Activated CD8-positive, alpha-beta memory T cell treated with anti-CD3 and anti-CD28 coated beads, Interleukin-2, amount 50 U/mL, for 24 hours (primary cell): ENCODE measurements around the gene MUC2.

Source experiments
- DNase-seq: peaks from one replicate; pipeline ENCODE4 v3.0.0-alpha.2; 2020; ENCODE audit errors: extremely low read depth

The MUC2 gene

DNA sequence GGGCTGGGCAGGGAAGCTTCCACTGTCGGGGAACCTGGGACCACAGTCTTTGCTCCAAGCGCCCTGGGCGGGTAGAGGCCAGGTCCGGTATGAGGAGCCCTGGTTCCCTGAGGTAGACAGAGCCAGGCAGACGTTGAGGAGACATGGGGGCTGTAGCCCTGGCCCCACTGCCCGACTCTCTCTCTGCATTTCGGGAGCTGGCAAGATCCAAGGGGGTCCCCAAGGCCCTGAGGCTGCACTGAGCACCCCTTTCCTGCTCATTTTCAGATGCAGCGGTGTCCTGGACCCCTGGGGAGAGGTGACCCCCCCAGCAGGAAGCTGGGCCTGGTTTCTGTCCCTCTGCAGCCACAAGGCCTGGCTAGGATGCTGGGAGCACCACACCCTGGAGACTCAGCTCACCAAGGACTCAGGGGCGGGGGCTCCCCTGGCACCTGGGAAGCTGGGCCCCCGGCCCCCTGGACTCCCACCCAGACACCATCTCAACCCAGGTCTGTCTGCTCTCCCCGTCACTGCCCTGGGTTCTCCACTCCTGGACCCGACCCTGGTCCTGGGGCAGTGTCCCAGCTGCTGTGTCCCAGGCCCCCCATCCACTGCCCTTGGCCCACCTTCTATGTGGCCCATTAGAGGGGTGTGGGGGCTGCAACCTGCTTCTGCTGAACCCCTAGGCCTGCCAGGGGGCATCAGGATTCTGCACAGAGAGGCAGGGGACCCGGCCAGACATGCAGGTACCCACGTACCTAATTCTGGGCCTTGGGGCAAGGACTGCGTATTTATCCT, 23.1 kb upstream of the MUC2 start:
- no peak for DNase-seq

DNA sequence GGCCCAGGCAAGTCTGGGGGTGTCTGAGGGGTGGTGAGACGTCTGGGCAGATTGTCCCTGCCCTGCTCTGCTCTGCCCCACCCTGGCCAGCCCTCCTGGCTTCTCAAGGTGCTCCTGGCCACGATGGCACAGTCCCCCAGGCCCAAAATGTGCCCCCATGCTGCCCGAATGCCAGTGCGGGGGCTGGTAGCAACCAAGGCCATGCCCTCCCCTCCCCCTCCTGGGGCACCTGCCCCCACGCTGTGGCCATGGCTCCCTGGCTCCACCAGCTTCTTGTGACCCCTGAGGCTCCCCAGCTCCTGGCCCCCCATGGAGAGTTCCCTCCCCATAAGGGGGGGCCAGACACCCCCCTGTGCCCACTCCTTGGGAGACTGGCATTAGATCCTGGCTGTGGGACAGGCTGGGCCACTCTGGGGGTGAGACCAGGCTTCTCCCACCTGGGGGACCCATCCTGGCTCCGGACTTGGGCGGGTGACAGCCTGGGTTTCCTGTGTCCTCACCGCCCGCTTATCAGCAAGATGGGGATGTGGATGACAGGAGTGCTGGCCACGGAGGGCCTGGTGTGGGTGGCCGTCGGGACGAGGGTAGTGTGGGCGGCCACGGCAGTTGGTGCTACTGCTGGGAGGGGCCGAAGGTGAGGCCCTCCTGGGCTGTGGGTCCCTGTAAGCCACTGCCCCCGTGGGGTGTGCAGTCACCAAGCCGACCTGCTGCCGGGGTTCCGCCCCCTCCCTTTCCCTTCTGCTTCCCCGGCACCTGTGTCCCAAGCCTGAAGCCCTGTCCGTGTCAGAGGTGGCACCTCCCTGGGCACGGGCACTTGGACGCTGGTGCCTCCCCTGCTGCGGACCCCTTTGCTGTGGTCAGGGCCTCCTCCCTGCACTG, 22.3 kb upstream of the MUC2 start:
- no peak for DNase-seq

DNA sequence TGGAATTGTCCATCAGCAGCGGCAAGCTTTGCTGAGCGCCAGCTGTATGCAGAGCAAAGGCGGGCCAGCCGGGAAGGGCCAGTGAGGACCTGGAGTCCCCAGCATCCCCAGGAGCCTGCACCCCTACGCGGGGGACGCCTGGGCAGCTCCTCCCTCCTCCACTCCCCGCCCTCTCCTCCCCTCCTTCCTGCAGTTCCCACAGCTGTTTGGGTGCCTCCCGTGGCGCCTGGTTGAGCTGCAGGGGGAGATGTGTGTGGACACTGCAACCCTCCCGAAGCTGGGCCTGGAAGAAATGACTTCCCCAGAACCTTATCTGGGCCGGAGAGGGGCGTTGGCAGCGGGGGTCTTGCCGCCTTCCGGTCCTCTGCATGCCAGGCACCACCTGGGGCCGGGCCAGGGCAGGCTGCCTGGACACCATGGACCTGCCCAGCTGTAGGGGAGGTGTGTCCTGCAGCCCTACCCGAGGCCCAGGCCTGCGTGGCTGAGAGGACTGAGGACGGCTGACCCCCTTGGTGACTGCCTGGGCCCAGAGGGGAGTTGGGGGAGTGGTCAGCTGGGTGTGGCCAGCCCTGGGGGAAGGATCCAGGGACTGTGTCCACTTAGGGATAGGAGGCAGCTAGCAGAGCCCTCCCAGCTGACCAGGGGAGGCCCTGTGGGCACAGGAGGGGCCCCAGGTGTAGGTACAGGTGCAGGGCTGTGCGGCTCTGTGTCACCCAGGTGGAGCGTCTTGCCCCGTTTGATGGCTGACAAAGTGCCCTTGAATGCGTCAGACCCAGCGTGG, 21.4 kb upstream of the MUC2 start:
- DNase-seq = no peak

DNA sequence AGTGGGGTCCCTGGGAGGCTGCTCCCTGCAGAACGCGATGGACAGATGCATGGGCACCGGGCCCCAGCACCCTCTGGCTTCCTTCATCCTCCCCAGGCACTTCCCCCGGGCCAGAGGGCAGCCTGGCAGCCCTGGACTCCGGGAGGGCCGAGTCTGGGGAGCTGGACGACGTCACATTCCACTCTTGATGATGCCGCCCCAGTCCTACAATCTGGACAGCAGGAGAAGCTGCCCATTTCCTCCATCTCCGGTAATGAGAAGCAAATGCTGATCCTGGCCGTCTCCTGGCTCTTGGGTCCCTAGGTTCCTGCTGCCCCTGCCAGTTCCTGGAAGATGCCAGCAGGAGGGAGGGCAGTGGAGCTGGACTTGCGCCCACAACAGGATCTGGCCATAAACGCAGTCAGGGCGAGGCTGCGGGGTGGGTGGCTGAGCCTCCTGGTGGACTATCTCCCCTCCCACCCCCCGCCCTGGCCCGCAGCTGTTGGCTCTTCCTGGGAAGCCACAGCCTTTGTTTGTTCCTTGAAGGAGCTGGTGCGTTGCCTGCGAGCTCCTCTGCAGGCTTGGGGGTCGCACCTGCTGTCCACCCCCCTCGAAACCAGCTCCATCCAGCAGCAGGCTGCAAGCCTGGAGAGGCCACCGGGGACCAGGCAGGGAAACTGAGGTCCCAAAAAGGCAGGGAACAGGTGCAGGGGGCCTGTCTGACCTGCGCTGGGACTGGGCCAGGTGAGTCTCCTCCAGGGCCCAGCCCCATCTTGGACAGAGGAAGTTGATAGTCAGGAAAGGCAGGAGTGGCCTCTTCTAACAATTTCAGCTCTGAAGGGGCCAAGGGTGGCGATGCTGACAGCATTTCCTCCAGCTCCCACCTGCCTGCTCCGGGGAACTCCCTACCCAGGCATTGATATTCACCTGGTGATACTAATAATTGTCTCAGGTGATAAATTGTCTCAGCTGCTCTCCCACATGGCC, 20.2 kb upstream of the MUC2 start:
- no peak for DNase-seq

DNA sequence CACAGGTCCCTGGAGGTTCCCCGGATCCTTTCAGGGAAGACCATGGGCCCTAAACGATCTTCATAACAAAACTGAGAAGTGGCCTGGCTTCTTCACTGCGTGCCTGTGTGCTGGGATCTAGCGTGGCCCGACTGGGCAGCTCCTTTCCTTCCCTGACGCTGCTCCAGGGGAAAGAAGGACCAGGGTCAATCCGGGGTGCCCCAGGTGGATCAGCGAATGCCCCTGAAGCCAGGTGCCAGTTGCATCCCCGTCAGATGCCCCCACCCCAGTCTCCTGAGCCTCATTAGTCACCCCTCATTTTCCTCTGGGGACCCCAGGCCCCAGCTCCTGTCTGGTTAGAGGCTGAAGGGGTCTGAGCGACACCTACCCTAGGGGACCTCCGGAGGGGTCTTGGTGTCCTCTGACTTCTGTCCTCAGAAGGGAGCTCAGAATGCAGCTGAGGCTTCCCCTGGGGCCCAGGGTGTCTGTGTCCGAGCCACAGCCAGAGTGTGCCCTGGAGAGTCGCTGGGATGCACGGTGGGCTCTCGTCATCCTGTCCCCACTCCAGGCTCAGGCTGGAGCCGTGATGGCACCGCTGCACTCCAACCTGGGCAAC, 19.5 kb upstream of the MUC2 start:
- DNase-seq = no peak

DNA sequence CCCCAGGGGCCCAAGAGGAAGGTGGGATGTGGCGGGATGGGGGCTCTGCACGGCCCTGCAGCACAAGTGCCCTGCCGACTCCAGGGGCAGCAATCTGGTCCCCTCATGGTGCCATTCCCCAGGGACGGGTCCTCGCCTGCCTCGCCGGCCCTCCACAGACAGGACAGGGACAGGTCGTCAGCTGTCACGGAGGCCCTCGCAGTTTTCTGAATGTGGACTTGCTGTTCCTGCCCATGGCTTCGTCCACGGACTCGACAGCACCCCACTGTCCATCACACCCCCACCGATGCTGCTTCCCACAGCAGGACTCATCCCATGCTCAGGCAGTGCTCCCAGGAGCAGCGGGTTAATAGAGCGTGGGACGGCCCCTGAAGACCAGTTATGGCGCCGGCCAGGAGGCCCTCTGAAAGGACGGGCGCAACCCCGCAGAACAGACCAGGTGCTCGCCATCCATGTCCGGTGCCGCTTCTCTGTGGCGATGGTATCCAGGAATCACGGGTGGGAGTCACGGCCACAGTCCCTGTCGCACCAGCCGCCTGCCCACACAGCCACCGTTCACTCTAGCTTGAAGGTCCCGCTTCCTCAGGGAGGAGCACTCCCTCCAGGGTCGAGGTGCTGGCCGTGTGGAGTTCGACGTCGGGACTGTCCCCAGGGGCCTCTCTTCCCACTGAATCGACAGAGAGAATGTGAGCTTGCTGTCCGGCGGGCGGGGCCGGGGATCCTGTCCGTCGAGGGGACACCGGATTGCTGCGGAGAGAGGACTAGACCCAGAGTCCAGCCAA, 18.5 kb upstream of the MUC2 start:
- no peak for DNase-seq

DNA sequence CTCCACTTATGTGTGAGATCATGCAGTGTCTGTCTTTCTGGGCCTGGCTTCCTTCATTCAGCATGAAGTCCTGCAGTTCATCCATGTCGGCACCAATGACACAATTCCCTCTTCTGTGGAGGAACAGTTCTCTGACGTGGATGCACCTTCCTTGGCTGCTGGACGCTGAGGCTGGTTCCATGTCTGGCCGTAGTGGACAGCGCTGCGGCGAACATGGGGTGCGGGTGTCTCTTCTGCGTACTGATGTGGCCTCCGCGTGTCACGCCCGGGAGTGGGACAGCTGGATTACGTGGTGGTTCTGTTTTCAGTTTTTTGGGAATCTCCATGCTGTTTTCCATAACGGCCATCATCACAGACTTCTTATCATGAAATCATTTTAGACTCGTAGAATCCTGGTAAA, 16.9 kb upstream of the MUC2 start:
- no peak for DNase-seq

DNA sequence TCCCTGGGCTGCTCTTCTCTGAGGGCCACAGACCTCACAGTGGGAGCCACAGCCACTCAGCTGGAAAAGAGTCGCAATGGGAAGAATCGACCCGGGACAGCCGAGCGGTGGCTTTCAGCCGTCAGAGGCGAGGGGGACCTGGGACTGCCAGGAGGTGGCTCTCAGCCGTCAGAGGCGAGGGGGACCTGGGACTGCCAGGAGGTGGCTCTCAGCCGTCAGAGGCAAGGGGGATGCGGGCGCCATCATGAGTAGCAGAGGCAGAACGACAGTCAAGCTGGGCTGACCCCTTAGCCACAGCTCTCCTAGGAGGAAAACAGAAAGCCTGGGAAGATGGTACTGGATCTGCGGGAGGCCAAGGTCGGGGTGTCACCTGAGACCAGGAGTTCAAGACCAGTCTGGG, 14.9 kb upstream of the MUC2 start:
- DNase-seq = no peak

DNA sequence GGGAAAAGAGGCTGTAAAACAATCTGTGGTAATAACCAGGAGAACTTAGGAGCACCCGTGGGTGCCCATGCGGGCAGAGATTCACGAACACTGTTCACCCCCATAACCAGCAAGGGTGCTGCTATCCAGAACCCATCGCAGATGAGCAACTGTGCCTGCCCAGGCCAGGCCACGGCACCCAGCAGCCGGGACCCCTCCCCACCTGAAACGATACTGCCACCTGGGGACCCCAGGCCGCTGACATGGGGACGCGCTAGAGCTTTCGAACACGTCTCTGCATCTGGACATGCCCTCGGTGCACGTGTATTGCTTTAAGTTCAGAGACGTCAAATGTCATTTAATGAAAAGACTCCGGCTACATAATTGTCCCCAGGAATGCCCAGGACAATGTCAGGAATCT, 14.3 kb upstream of the MUC2 start:
- DNase-seq = no peak

DNA sequence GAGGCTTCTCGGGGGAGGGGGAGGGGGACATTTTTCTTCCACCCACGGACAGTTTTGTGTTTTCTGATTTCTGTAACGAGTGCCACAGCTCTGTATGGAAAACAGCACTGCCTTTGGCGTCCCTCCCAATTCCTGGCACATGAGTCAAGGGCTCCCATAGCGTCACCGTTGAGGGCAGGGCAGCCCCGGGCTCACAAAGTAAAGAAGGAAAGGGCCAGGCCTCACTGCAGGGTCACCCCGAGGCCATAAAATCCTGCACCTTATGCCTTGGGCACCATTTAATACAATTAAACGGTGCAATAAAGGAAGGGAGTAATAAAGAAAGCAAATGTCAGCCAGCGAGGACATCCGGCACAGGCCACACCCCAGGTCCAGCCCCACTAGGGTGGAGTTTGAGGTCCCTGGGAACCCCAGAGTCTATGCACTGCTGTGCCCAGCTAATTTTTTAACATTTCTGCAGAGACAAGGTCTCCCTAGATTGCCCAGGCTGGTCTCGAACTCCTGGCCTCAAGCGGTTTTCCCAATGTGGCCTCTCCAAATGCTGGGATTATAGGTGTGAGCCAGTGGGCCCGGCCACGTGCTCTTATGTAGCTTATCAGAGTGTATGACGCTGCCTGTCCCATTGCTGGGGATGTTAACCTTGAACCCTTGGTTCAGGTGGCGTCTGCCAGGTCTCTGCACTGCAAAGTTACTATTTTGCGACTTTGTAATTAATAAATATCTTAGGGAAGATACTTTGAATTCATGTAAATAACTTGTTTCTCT, 13.6 kb upstream of the MUC2 start:
- DNase-seq = no peak

DNA sequence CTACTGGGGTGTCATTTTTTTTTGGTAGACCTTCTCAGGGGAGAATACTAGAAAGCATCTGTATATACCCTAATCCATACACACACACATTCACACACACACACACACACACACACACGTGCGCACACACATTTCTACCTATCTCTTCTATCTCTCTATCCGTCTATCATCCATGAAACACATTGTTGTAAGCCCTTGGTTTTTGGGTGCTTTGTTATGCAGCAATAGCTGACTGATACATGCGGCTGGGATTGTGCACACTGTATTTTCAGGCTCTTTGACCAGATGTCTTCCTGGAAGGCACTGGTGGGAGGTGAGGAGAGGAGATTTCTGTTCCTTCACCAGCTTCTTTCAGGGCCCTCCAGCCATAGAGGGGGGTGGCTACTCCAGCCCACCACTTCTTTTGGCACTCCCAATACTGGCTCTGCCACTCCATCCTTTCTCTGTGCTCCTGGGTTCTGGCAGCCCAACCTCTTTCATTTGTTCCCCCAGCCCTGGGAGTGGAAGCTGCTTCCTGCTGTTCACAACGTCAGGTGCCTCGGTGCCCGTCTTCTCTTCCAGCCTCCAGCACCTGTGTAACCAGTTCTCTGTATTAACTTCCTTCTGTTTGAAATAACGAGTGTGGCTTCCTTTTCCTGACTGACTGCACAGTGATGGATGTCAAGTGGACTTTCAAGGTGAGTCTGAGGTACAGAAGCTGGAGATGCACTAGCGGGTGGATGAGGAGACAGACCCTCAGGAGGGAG, 12.4 kb upstream of the MUC2 start:
- DNase-seq = no peak

DNA sequence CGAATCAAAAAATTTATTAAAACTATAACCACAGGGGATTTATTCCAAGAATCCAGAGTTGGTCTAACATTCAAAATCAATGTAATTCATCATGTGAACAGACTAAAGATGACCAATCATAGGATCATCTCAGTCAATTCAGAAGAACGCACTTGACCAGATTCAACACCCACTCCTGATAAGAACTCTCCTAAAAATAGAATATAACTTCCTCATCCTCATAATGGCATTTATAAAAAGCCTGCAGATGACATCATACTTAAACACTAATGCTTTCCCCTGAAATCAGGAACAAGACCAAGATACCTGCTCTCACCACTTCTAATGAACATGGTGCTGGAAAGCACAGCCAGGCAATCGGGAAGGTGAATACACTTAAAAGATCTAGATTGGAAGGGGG, 10.5 kb upstream of the MUC2 start:
- DNase-seq = no peak

DNA sequence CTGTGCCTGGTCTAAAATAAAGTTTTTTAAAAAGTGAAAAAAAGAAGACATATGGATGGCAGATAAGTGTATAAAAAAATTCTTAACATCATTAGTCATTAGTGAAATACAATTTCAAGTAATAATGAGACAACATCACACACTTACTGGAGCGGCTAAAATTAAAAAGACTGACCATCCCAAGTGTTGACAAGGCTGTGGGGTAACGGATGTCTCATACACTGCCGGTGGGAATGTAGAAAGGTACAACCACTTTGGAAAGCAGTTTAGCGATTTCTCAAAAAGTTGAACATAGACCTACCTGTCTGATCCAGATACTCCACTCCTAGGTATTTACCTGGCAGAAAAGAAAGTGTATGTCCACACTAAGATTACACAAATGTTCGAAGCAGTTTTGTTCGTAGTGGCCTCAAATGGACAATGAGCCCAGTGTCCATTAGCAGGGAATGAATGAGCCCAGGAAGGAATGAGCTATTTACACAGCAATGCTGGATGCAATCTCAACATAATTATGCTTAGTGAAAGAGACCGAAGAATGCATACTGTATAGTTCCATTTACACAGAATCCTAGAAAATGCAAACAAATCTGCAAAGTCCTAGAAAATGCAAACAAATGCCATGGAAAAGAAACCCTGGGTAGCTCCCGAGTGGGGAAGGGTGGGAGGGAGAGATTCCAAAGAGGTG, 6.7 kb upstream of the MUC2 start:
- no peak for DNase-seq

DNA sequence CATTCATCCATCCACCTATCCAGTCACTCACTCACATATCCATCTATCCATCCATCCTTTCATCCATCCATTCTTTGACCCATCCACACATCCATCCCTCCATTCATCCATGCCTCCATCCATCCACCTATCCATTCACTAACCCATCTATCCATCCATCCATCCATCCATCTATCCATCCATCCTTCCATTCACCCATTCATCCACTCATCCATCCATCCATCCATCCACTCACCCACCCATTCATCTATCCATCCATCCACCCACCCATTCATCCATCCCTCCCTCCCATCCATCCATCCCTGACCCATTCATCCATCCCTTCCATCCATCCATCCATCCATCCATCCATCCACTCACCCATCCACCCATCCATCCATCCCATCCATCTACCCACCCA, 4.9 kb upstream of the MUC2 start:
- DNase-seq = no peak

DNA sequence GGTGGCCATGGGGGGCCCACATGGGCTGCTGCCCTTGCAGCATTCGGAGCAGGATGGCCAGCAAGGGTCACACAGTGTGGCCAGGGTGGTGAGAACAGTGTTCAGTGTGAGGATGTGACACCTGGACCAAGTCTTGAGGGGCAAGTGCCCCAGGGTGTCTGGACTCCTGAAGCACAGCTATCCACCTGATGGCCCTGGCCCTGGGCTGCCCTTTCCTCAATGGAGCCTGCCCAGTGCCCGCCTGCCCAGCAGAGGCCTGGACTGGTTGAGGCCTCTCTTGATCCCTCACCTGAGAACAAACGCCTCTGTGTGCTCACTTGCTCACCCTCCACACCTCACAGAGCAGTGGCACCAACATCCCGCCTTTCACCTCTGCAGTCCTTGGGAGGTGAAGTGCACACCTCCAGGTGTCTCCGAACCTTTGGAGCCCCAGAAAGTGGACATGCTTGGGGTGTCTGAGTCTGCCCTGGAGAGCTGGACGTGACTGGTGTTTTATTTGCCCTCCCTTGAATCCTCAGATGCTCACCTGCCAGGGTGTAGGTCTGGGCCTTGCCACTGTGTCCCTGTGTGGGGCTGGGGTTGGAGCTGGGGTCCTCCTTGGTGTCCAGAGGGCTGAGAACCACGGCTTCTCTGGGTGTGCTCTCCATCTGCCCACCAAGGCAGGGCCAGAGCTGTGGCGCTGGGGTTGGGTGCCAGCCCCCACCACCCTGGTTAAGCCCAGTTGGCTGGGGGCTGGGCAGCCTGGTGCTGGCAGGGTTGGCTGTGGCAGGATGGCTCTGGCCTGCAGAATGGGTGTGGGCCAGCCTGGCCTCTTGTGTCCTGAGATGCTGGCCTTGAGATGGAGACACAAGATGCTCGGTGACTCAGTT, 3.8 kb upstream of the MUC2 start:
- DNase-seq = no peak

DNA sequence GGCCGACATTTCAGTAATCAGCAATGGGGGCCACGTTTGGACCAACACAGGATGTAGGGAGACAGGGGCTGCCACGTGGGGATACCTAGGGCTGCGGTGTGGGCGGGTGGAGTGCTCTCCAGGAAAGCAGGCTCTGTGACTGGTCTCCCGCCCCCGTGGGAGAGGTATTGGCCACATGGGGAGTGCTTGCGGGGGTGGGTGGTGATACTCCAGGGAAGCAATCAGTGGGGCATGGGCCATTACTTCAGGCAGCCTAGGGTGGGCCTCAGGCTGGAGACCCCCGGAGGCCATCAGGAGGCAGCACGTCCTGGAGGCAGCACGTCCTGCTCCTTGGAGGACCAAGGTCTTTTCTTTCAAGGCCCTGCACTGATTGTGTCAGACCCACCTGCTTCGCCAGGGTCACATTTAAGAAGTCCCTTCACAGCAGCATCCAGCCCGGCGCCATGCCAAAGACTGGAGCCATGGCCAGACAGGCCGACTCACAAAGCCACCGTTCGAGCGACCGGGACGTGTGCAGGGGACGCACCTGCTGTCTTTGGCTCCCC, 3.0 kb upstream of the MUC2 start:
- DNase-seq = no peak
